HepG2 (cell line): ENCODE data around the gene SYNC. TPM values are rescaled to one million over a fixed set of nuclear protein-coding genes. Genes with fewer than 3 reads are reported as not detected.

Experiments
- ETV5 ChIP-seq: IDR thresholded peaks from 2 replicates; pipeline ENCODE4 v1.6.1; 2018; ENCODE audit warnings: missing biosample characterization, missing genetic modification reagents, inconsistent platforms, borderline replicate concordance
- GLI4 ChIP-seq: sonication (generic); formaldehyde crosslinking; IDR thresholded peaks from 2 replicates; pipeline ENCODE4 v1.5.1; 2020; ENCODE audit warnings: missing genetic modification reagents, mild to moderate bottlenecking, moderate library complexity, borderline replicate concordance
- MED13 ChIP-seq: sonication (generic); formaldehyde crosslinking; IDR thresholded peaks from 2 replicates; pipeline ENCODE4 v1.5.0; 2020; ENCODE audit warnings: missing genetic modification reagents
- NFATC3 ChIP-seq: sonication (generic); formaldehyde crosslinking; IDR thresholded peaks from 2 replicates; pipeline ENCODE4 v1.5.1; 2020; ENCODE audit warnings: mild to moderate bottlenecking, missing genetic modification reagents
- RBAK ChIP-seq: sonication (generic); formaldehyde crosslinking; IDR thresholded peaks from 2 replicates; pipeline ENCODE4 v1.5.1; 2020; ENCODE audit warnings: mild to moderate bottlenecking, missing genetic modification reagents
- REL ChIP-seq: sonication (generic); formaldehyde crosslinking; conservative IDR thresholded peaks from 2 replicates; pipeline ENCODE4 v1.8.0; 2022; ENCODE audit warnings: mild to moderate bottlenecking, missing genetic modification reagents, moderate library complexity
- SAFB2 ChIP-seq: sonication (generic); formaldehyde crosslinking; IDR thresholded peaks from 2 replicates; pipeline ENCODE4 v1.5.1; 2020; ENCODE audit warnings: missing genetic modification reagents, low read depth, mild to moderate bottlenecking, borderline replicate concordance
- TCF12 ChIP-seq, 2 experiments: fragments of 450-650 bp in 1 of 2; sonication (generic) in 1 of 2; formaldehyde crosslinking in 1 of 2; IDR thresholded peaks; 2 replicates each; pipeline versions ENCODE4 v1.6.1 to v1.8.0; 2017 to 2022; ENCODE audit warnings: antibody characterized with exemption in 1 of 2, mild to moderate bottlenecking in 1 of 2, missing genetic modification reagents in 1 of 2, moderate library complexity in 1 of 2
- ZBTB7B ChIP-seq: sonication (generic); formaldehyde crosslinking; IDR thresholded peaks from 2 replicates; pipeline ENCODE4 v1.4.0; 2020; ENCODE audit warnings: missing genetic modification reagents
- ZNF530 ChIP-seq: sonication (generic); formaldehyde crosslinking; IDR thresholded peaks from 2 replicates; pipeline ENCODE4 v1.5.0; 2020; ENCODE audit warnings: low read depth, mild to moderate bottlenecking, missing genetic modification reagents
- ZNF552 ChIP-seq: sonication (generic); formaldehyde crosslinking; IDR thresholded peaks from 2 replicates; pipeline ENCODE4 v1.9.0; 2022; ENCODE audit warnings: missing genetic modification reagents, mild to moderate bottlenecking, borderline replicate concordance
- ZNF619 ChIP-seq: sonication (generic); formaldehyde crosslinking; IDR thresholded peaks from 2 replicates; pipeline ENCODE4 v1.4.0; 2020; ENCODE audit warnings: mild to moderate bottlenecking, missing genetic modification reagents
- ZNF720 ChIP-seq: sonication (generic); formaldehyde crosslinking; IDR thresholded peaks from 2 replicates; pipeline ENCODE4 v1.4.0; 2020; ENCODE audit warnings: missing genetic modification reagents
- ZNF773 ChIP-seq: sonication (generic); formaldehyde crosslinking; IDR thresholded peaks from 2 replicates; pipeline ENCODE4 v1.4.0; 2020; ENCODE audit warnings: missing genetic modification reagents, borderline replicate concordance
- ZNF883 ChIP-seq: sonication (generic); formaldehyde crosslinking; IDR thresholded peaks from 2 replicates; pipeline ENCODE4 v1.5.1; 2020; ENCODE audit warnings: mild to moderate bottlenecking, missing genetic modification reagents; ENCODE audit errors: not compliant biosample characterization
- ZSCAN9 ChIP-seq: IDR thresholded peaks from 2 replicates; pipeline ENCODE4 v1.6.1; 2016; ENCODE audit warnings: borderline replicate concordance
- polyA plus RNA-seq, 8 experiments: library from polyadenylated mRNA; depleted of rRNA in 3 of 8; stranded (reverse) in 7 of 8; unstranded in 1 of 8; fragments of >200 nt; fragmentation: Illumina TruSeq in 4 of 8; extraction: Trizol in 4 of 8; gene quantifications; 2 replicates each; pipeline versions ENCODE4 v1.2.1 to v1.2.3, GENCODE V29; 2011 to 2016; ENCODE audit warnings: low read depth in 4 of 8, missing spikeins in 1 of 8, mixed read lengths in 1 of 8; ENCODE audit not compliant: insufficient read depth in 1 of 8
- total RNA-seq, 5 experiments: library from RNA; depleted of rRNA; stranded (reverse); fragments of >200 nt; fragmentation: Illumina TruSeq; extraction: Trizol; gene quantifications; 2 replicates each; pipeline ENCODE4 v1.2.3, GENCODE V29; 2016; ENCODE audit warnings: low read depth in 1 of 5
- TF ChIP-seq, protein P1 (sequence below): sonication (generic); formaldehyde crosslinking; IDR thresholded peaks from 2 replicates; pipeline ENCODE4 v1.5.0; 2020; ENCODE audit warnings: mild to moderate bottlenecking, missing genetic modification reagents
- TF ChIP-seq, protein P2 (sequence below): sonication (generic); formaldehyde crosslinking; IDR thresholded peaks from 2 replicates; pipeline ENCODE4 v1.8.1; 2023; ENCODE audit warnings: mild to moderate bottlenecking, moderate library complexity, missing genetic modification reagents
- TF ChIP-seq, protein P3 (sequence below): sonication (generic); formaldehyde crosslinking; IDR thresholded peaks from 2 replicates; pipeline ENCODE4 v1.4.0; 2020; ENCODE audit warnings: missing genetic modification reagents
- TF ChIP-seq, protein P4 (sequence below): sonication (generic); formaldehyde crosslinking; IDR thresholded peaks from 2 replicates; pipeline ENCODE4 v1.5.0; 2020; ENCODE audit warnings: missing genetic modification reagents
- TF ChIP-seq, protein P5 (sequence below): sonication (generic); formaldehyde crosslinking; IDR thresholded peaks from 2 replicates; pipeline ENCODE4 v1.8.1; 2023; ENCODE audit warnings: missing genetic modification reagents, mild to moderate bottlenecking, borderline replicate concordance

The SYNC gene
- total and polyA plus RNA-seq, 2 of the 13 experiments (the other 11 are each of a cell fraction or from before 2014, with no cell fraction given) = 2.4 to 5.4 TPM

DNA sequence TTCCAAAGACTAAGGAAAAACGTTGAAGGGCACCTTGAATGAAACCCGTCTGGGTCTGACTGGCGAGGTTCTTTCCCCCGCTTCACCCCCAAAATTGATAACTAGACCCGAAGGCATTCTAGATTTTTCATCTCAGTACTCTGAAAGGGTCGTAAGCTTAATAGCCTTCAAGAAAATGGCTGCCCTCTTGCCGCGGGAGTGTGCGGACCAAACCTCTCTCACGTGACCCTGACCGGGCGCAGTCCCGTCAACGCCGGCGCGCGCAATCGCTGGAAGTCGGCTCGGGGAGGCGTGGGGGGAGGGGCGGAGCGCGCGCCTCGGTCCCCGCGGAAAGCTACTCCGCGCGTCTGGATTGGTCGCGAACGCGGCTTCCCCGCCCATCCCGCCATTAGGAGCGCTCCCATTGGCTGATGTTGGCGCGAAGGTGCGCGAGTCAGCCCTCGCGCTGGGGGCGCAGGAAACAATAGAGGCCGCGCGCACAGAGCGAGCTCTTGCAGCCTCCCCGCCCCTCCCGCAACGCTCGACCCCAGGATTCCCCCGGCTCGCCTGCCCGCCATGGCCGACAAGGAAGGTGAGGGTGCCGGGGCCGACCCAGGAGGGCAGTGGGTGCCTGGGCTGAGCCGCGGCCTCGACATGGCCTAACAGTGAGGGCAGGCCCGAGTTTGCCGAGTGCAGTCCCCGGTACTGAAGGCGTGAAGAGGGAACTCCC is 51.7 kb downstream of the SYNC start, which contains the start of gene RBBP4 (continued):
- 0 out of 2 replicates have a peak, but pooled peaks have one; percentile 56 for TF ChIP-seq NFATC3 (CRISPR knock-in tag)
- no peak for TF ChIP-seq MED13 (CRISPR knock-in tag)
- TF ChIP-seq, protein P1, sequence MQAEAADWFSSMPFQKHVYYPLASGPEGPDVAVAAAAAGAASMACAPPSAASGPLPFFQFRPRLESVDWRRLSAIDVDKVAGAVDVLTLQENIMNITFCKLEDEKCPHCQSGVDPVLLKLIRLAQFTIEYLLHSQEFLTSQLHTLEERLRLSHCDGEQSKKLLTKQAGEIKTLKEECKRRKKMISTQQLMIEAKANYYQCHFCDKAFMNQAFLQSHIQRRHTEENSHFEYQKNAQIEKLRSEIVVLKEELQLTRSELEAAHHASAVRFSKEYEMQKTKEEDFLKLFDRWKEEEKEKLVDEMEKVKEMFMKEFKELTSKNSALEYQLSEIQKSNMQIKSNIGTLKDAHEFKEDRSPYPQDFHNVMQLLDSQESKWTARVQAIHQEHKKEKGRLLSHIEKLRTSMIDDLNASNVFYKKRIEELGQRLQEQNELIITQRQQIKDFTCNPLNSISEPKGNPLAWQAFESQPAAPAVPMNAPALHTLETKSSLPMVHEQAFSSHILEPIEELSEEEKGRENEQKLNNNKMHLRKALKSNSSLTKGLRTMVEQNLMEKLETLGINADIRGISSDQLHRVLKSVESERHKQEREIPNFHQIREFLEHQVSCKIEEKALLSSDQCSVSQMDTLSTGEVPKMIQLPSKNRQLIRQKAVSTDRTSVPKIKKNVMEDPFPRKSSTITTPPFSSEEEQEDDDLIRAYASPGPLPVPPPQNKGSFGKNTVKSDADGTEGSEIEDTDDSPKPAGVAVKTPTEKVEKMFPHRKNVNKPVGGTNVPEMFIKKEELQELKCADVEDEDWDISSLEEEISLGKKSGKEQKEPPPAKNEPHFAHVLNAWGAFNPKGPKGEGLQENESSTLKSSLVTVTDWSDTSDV (CRISPR knock-in tag) = peak; percentile 99; the same call in 1 of the 2 replicates
- TF ChIP-seq ZNF883 (CRISPR knock-in tag) = peak; percentile 93
- TF ChIP-seq GLI4 (CRISPR knock-in tag) = peak; percentile 90; the same call in 1 of the 2 replicates
- no peak for TF ChIP-seq ZNF720 (CRISPR knock-in tag)
- TF ChIP-seq TCF12 (IDR thresholded peaks at IDR 0.05) = no peak
- peak; percentile 57; the same call in 1 of the 2 replicates for TF ChIP-seq TCF12 (CRISPR knock-in tag; IDR thresholded peaks at IDR 0.05)
- peak; percentile 66; the same call in 1 of the 2 replicates for TF ChIP-seq ZSCAN9
- TF ChIP-seq, protein P2, sequence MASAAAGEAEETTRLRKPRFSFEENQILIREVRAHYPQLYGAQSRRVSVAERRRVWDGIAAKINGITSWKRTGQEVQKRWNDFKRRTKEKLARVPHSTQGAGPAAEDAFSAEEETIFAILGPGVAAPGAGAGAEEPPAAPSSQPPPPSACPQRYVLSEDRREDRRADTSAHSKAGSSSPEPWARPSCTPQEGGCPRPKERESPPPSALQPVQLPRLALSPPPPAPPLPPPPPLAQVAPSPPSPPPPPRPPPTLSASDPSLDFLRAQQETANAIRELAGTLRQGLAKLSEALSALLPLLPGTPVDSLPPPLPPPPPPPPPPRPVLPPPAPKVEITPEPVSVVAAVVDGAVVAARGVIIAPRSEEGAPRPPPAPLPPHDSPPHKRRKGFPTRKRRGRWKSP = peak; percentile 98
- no peak for TF ChIP-seq ZNF552 (CRISPR knock-in tag)
- TF ChIP-seq SAFB2 (CRISPR knock-in tag) = 0 out of 2 replicates have a peak, but pooled peaks have one; percentile 79
- no peak; the same call in 1 of the 2 replicates for TF ChIP-seq ZNF530
- TF ChIP-seq ETV5 (CRISPR knock-in tag) = no peak; the same call in 1 of the 2 replicates
- peak; percentile 75; the same call in 1 of the 2 replicates for TF ChIP-seq ZNF773 (CRISPR knock-in tag)
- TF ChIP-seq, protein P3, sequence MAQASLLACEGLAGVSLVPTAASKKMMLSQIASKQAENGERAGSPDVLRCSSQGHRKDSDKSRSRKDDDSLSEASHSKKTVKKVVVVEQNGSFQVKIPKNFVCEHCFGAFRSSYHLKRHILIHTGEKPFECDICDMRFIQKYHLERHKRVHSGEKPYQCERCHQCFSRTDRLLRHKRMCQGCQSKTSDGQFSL (CRISPR knock-in tag) = peak; percentile 63; the same call in 1 of the 2 replicates
- no peak for TF ChIP-seq RBAK (CRISPR knock-in tag)
- TF ChIP-seq, protein P4, sequence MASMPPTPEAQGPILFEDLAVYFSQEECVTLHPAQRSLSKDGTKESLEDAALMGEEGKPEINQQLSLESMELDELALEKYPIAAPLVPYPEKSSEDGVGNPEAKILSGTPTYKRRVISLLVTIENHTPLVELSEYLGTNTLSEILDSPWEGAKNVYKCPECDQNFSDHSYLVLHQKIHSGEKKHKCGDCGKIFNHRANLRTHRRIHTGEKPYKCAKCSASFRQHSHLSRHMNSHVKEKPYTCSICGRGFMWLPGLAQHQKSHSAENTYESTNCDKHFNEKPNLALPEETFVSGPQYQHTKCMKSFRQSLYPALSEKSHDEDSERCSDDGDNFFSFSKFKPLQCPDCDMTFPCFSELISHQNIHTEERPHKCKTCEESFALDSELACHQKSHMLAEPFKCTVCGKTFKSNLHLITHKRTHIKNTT (CRISPR knock-in tag) = no peak
- 0 out of 2 replicates have a peak, but pooled peaks have one; percentile 69 for TF ChIP-seq ZNF619
- TF ChIP-seq, protein P5, sequence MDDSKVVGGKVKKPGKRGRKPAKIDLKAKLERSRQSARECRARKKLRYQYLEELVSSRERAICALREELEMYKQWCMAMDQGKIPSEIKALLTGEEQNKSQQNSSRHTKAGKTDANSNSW = peak; percentile 51; the same call in 1 of the 2 replicates
- TF ChIP-seq ZBTB7B (CRISPR knock-in tag) = peak; percentile 79
- peak; percentile 93; the same call in 1 of the 2 replicates for TF ChIP-seq REL (CRISPR knock-in tag)
